HG03439 (cell line): ENCODE data around the gene TEX54.
"Not testable (repeated sequence)": the region's sequence is repeated elsewhere in the genome, so short reads cannot be mapped to it uniquely, and the experiment has no call there.

Experiments
- ATAC-seq: cut with Tn5 transposase; IDR thresholded peaks from one replicate; pipeline ENCODE4 v1.9.1; 2021; ENCODE audit warnings: mild to moderate bottlenecking, moderate library complexity; ENCODE audit not compliant: unreplicated experiment

The TEX54 gene

DNA sequence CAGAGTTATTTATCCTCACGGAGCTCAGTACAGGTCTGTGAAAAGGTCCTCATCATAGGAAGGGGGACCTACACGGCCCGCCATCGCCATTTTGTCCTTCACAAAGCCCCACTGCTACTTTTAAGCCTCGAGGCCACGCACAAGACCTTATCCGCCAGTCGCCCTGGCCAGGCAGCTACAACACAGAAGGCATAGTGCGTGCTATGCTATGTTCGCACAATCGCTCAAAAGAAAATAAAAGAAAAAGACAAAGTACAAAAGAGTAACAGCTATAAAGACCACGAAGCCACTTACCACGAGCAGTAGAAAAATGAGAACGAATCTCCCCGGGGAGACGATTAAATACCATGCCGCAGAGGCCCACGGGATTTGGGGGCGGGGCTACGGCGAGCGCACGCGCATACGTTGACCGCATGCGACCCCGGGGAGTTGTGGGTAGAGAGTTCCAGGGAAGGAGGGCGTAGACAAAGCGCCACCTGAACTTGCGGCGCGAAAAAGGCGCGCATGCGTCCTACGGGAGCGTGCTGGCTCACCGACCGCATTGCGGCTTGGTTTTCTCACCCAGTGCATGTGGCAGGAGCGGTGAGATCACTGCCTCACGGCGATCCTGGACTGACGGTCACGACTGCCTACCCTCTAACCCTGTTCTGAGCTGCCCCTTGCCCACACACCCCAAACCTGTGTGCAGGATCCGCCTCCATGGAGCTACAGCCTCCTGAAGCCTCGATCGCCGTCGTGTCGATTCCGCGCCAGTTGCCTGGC lies 23.1 kb upstream of the TEX54 start:
- ATAC-seq = peak; percentile 87

DNA sequence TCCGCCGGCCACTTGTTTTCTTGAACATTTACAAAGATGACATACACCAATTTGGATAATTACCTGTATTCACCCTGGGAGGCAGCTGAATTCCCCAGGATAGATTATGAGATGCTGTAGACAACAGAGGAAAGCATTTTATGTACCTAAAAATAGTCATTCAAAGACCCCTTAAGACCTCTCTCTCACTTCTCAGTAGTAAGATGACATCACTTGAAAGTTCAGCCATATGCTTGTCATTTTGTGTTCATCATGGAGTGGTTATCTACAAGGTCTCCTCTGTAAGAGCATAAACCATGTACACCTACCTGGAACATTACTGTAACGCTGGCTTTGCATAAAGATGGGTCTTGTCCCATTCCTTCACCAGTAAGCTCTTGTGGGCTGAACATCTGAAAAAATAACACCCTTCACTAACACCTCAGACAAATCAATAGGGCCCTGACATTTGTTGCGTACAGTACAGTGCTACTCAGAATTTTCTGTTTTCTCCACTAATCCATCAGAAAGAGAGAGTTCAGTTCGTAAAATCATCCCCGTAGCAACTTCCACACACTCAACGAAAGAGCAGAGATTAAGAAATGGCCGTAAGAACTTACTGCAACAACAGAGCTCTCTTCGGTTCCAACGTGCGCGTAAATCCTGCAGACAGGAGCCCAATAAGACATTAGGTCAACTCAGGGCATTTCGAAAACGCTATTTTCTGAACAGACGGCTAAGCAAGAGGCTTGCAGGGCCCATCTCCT lies 22.4 kb upstream of the TEX54 start:
- ATAC-seq = no peak

DNA sequence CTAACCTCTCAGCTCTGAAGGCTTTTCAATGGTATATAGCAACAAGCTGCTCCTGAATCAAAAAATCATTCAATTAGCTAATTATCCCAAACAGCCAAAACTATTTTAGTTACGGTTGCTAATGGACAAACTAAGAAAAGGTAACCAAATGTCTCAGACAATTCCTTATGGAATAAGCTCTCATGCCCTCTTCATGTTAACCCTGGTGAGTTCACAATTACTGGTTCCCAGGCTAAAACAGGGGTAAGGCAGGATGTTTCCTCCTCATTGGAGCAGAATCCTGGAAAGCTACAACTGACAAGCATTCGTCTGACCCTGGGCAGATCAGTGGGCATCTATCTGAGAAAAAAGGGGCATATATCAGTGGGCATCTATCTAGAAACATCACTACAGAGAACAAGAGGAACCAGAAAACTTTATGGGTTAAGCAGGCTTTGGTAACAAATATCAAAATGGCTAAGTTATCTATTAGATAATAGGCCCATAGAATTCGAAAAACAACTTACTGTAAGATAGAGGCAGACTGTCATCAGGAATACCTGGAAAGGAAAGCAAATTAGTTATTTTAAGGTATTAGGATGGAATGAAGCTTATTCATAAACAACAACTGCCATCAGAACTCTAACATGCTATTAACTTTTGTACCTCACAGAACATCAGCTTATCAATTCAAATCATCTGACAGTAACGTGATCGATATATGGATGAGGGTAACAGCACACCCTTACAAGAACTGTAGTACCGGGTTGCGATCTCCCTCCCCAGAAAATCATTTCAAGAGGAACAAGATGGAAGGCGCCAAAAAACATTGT lies 21.6 kb upstream of the TEX54 start:
- ATAC-seq = no peak

DNA sequence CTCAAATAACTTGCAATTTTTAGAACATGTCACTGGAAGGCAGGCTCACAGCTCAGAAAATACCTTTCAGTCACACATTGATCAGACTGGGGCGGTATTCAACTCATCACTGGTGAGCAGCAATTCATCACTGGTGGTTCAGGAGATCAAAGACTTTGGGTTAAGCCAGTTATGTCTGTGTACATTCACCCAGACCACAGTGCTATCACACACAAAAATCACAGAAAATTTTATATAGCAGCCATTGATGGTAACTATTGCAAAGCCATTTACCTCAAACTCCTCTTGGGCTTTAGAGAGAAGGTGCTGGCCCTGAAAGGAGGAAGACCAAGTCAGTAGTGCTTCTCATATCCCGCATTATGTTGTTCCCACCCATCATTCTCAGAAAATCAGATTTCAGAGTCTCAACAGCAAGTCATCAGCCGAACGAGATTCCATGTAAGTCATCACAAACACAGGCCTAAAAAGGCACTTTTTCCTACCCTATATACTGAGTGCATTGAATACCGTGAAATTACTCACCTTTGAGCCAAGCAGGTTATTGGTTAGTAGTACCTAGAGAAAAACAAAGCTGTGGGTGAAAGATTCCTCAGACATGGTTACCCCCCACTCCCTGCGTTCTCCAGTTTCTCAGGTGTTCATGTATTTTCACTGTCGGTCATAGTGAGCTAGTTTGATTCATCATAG lies 20.8 kb upstream of the TEX54 start:
- no peak for ATAC-seq

DNA sequence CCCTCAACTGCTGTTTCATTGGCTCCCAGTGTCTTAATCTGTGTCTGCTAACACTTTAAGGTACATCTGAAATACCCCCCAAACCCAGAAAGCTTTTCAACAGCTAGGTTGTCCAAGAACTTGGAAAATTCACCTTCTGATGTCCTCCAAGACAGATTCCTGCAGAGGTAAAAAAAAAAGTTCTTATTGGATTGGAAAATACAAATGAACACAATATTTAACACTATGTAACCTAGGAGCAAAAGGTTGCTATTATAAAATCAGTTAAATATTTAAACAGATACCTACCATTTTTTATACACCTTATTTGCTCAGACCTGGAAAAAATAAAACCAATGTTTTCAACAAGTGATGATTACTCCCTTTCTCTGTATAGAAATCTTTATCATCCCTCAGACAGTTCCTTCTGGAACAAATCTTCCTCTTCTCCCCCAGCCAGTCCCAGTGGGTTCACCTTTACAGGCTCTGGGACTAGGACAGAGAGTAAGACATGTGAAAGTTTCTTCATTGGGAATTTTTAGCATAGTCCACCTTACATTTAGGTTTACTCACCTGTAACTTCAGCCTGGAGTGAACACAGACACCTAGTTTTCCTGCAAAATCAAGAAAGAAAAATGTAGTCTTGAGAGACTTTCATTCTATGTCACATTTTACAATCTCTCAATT lies 20.0 kb upstream of the TEX54 start:
- no peak for ATAC-seq

DNA sequence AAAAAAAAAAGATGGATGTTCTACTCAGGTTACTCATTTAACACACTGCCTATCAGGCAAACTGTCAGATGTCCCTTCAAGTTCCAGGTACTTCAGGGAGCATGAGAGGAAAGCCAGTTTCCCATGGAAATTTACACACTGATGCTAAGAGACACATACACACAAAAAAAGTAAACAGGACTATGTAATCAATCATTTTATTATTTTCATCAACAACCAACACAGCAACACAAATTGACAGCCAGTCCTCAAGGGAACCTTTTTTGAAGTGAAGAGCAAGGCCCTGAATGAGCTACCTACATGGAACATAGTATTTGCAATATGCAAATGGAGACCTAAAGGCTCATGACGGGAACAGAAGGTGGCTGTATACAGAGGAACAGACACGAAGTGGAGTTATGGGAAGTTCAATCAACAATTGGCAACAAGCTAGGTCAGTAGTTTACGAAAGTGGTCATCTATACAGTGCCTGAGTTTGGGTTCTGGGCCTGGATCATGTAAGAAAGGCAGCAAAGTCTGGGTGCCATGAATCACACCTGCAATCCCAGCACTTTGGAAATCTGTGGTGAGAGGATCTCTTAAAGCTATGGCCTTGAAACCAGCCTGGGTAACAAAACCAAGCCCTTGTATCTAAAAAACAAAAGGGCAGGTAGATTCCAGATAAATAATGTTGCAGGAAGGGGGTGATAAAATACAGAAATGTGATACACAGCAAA lies 19.3 kb upstream of the TEX54 start:
- no peak for ATAC-seq

DNA sequence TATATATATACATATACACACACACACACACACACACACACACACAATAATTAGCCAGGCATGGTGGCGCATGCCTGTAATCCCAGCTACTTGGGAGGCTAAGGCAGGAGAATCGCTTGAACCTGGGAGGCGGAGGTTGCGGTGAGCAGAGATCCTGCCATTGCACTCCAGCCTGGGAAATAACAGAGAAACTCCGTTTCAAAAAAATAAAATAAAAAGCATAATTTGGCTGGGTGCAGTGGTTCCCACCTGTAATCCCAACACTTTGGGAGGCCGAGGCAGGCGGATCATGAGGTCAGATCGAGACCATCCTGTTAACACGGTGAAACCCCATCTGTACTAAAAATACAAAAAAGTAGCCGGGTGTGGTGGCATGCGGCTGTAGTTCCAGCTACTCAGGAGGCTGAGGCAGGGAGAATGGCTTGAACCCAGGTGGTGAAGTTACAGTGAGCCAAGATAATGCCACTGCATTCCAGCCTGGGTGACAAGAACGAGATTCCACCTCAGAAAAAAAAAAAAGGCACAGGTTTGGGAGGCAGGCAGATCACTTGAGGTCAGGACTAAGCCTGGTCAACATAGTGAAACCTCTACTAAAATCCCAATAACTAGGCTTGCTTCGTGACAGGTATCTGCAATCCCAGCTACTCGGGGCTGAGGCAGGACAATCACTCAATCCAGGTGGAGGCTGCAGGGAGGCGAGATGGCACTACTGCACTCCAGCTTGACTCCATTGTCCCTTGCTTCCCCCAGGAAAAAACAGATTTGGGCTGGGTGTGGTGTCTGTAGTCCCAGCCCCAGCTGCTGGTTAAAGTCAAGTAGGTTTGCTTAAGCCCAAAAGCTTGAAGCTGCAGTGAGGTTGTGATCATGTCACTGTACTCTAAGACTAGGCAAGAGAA lies 18.5 kb upstream of the TEX54 start:
- no peak for ATAC-seq

DNA sequence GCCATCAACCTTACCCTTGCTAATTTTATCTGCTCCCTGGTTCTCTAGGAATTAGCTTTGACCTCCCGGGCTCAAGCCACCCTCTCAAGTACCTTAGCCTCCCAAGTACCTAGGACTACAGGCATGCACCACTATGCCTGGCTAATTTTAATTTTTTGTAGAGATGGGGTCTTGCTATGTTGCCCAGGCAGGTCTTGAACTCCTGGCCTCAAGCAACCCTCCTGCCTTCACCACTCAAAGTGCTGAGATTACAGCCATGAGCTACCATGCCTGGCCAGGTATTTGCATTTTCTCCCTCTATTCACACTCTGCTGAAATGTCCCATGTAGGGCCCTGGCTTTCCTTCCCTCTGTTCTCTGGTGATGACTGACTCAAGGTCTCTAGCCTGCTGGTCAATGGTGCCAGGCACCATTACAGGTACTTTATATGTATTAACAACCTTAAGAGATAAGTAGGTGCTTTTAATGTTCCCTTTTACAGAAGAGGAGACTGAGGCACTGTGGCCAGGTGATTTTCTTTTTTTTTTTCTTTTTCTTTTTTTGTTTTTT lies 15.2 kb upstream of the TEX54 start:
- ATAC-seq = no peak

DNA sequence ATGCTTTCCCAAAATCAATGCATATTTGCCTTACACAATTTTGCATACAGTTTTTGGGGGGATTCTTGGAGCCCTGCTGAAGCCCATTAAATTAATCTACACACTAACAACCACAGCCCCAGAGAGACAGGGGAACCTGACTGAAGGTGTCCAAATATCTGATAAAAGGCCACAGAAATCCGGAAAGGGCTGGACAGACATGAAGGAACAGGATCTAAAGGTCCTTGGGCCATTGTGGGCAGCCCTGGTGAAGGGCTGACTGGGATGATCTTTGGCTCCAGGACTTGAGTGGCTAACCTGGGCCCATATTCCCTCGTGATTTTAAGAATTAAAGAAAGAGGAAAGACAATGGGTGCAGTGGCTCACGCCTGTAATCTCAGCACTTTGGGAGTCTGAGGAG lies 13.5 kb upstream of the TEX54 start:
- ATAC-seq = no peak

DNA sequence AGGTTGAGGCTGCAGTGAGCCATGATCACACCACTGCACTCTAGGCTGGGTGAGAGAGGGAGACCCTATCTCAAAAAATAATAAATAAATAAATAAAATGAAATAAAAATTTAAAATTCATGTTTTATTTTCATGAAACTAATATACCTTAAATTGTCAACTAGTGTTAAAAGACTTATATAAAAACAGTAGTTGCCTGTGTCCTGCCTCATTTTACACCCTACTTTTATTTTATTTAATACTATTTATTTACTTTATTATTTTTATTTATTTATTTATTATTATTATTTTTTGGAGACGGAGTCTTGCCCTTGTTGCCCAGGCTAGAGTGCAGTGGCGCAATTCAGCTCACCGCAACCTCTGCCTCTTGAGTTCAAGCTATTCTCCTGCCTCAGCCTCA lies 11.5 kb upstream of the TEX54 start:
- no peak for ATAC-seq

DNA sequence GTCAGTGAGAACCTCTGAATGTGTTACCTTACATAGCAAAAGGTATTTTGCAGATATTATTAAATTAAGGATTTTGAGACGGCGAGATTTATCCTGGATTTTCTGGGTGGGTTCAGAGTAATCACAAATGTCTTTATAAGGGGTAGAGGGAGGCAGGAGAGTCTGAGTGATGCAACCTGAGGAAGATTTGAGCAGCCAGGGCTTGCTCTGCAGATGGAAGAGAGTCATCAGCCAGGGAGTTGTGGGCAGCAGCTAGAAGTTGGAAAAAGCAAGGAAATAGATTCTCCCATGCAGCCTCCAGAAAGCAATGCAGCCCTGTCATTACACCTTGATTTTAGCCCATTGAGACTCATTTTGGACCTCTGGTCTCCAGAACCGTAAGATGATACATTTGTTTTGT lies 10.8 kb upstream of the TEX54 start:
- ATAC-seq = no peak

DNA sequence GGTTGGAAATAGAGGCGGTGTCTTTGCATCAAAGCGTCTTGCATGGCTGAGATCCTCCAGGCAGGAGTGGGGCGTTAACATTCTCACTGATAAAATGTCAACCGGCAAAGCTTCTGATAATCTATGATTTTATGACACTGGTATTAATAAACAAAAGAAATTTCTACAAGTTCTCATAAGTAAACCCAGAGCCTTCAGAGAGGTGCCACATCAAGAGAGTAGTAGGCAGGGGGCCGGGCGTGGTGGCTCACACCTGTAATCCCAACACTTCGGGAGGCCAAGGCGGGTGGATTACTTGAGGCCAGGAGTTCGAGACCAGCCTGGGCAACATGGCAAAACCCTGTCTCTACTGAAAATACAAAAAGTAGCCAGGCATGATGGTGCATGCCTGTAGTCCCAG lies 10.2 kb upstream of the TEX54 start:
- not testable (repeated sequence) for ATAC-seq

DNA sequence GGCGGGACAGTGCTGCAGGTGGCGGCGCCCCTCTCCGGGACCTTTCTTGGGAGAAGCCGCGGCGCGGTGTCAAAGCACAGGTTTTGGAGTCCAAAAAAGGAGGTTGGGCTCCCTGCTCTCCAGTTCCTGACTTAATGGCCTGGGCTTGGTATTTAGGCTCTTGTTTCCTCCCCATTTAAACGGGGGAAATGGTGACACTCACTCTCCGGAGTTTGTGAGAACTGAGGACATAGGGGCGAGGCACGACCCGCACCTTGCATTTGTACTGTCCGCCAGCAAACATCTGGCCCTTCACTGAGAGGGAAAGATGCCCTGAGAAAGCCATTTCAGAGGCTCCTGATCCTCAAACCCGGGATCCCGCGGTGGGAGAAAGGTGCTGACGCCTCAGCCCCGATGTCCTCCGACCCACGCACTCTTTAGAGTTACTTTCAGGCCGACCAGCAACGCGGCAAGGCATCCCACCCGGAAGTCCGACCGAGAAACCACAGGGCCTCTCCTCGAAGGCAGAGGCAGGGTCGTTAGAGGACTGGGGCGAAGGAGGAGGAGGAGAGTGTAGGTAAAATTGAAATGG lies 9.6 kb upstream of the TEX54 start:
- no peak for ATAC-seq

DNA sequence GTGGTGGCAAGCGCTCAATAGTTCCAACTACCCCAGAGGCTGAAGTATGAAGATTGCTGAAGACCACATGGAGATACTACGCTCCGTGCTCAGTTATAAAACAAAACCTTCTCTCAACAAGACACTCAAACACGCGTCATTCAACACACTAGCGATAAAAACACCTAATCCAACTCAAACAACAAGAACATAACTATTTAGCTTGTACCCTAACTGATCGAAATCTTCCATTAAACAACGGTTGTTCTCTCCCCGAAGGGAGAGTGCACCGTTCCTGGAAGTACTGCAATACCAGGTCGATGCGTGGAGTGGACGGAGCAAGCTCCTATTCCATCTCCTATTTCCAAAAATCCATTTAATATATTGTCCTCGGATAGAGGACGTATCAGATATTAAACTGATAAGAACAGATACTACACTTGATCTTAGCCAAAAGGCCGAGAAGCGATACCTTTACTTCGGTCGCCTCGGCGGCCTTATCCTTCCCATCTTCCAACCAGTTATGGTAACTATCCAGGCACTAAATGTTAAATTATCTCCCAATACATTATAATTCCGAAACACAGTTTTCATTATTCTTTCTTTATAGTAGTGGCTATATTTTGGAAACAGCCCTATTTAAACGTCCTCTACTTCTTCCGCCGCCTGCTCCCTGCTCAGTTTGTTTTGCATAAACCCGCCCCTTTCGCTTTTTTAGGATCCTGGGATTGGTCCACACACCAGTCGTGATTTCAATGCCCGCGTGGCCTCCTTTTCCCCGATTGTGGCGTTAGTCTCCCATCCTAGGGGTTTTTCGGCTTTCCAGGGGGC lies 8.9 kb upstream of the TEX54 start:
- peak; percentile 60 for ATAC-seq

DNA sequence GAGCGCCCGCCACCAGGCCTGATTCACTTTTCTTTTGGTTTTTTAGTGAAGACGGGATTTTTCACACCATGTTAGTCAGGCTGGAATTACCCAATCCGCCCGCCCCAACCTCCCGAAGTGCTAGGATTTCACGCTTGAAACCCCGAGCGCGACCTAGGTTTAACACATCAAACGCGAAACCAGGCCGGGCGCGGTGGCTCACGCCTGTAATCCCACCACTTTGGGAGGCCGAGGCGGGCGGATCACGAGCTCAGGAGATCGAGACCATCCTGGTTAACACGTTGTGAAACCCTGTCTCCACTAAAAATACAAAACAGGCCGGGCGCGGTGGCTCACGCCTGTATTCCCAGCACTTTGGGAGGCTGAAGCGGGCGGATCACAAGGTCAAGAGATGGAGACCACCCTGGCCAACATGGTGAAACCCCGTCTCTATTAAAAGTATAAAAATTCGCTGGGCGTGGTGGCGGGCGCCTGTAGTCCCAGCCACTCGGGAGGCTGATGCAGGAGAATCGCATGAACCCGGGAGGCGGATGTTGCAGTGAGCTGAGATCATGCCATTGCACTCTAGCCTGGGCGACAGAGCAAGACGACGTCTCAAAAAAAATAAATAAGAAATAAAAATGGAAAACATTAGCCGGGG lies 8.2 kb upstream of the TEX54 start:
- peak; percentile 8 for ATAC-seq

DNA sequence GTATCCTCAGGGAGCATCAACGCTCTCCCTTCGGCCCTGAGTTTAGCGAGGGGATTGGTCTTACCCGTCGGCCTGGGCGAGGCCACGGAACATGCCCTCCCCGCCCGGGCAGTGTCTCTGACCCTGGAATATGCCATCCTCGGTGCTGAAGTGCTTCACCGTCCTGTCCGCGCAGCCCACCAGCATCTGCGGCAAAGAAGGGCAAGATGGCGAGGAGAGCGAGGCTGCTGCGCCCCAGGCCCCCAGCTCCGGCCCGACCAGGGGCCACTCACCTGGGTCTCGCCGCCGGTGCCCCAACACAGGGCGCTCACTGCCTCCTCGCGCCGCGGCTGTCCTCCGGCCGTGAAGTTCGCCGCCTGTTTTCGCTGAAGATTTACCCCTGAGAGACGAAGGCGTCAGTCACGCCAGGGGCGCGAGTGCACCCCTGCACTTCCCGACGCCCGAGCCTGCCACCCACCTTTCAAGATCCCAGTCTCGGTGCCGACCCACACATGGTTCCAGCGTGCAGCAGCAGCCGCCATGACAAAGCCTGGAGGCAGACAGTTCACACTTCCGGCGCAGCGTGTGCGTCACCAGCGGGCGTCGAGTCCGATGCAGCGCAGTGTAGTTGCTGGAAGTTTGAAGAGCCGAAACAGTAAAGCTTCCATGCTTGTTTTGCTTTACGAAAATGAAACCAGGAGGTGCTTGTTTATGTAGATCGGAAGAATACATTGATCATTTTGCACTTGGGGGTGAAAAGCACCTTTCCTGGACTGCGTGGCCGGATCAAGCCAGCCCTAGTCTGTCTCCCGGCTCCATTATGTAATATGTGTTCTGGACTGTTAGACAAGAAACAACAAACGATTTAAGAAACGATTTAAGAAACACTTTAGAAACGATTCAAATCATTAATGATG lies 6.7 kb upstream of the TEX54 start, which contains the start of gene WDR74:
Gene WDR74, minus strand, starts transcription at position 541 of the 896 bp plus-strand sequence. Its CDS starts 20 bp downstream, at position 521.
- ATAC-seq = peak; percentile 47
